ENCODE data around the gene SEMA4C. TPM values are rescaled to one million over a fixed set of nuclear protein-coding genes. Genes with fewer than 3 reads are reported as not detected.
A peak's percentile ranks its signal among the peaks of the same experiment; 100 is the strongest.

Gene SEMA4C
- total and polyA plus RNA-seq, 2 of the 4 experiments (the other 2 are of a cell fraction), result 15.8 to 24.3 TPM

DNA sequence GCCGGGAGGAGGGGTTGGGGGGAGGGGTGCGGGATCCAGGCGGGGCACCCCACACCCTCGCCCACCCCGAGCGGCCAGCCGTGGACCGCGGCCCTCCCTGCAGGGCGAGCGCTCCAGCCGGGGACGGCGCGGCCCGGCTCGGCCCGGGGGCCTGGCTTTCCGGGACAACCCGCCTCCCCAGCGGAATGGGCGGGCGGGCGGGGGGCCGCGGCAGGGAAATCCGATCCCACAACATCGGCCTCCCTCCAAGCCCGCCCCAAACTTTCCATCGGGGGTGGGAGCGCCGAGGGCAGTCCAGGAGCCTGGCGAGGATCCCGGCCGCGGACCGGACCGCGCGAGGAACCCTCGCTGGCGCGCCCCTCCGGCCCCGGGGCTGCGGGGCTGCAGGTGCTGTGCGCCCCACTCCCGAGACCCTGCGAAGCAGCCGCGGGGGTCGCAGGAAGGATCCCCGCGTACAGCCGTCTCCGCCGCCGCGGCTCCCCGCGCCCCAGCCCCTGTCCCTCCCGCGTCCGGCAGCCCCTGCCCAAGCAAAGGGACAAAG is 529 bp downstream of the SEMA4C start:
- Histone ChIP-seq H3K36me3 (ENCODE audit: control insufficient read depth, insufficient read depth, low read length) (peaks cover 29% of the 10 kb centered on the region), H2AK9ac (replicated peaks; ENCODE audit: low read depth, low read length, poor library complexity) (peak overlapping the region; percentile 100), H3K18ac (ENCODE audit: low read depth, low read length) (peak overlapping the region; percentile 53; the same call in 1 of the 2 replicates), H4K91ac (ENCODE audit: insufficient read depth, low read depth, low read length) (peak overlapping the region; percentile 84; the same call in 1 of the 2 replicates), H3K79me1 (ENCODE audit: low read depth in 1 of 2, low read length in 2 of 2) (peaks cover 5 to 40% of the 10 kb centered on the region in 2 experiments), H3K27me3 (ENCODE audit: control insufficient read depth, insufficient read depth, low read length) (no peaks in the 10 kb centered on the region), H3K9me3 (ENCODE audit: control insufficient read depth, insufficient read depth, low read length) (no peaks in the 10 kb centered on the region), H2BK20ac (ENCODE audit: low read depth, low read length) (no peak overlapping the region), H2AFZ (replicated peaks; ENCODE audit: low read length, poor library complexity) (peak overlapping the region; percentile 98), H3K4me2 (ENCODE audit: low read depth, low read length) (peak overlapping the region; percentile 32; the same call in 1 of the 2 replicates), H3K27ac (ENCODE audit: insufficient read depth, low read length) (peak overlapping the region; percentile 88), H3K4ac (ENCODE audit: low read depth, low read length) (peak overlapping the region; percentile 94; the same call in 1 of the 2 replicates), H4K8ac (ENCODE audit: low read depth in 2 of 2, low read length in 2 of 2) (peak overlapping the region; percentile 52 to 76; a peak in 2 of 4 replicates), H3K14ac (replicated peaks; ENCODE audit: low read depth, low read length) (no peak overlapping the region; the same call in 1 of the 2 replicates), H3K9ac (ENCODE audit: low read depth, low read length) (peak overlapping the region; percentile 94), H4K20me1 (ENCODE audit: insufficient read depth, low read length) (peaks cover 35% of the 10 kb centered on the region), H3K9me1 (ENCODE audit: insufficient read depth, low read length) (no peaks in the 10 kb centered on the region; the same call in 1 of the 2 replicates), H3K56ac (ENCODE audit: extremely low read depth, insufficient read depth, low read length) (no peak overlapping the region), H3K4me3 (ENCODE audit: insufficient read depth, low read depth, low read length) (peak overlapping the region; percentile 87), H2BK15ac (ENCODE audit: low read depth, low read length) (no peak overlapping the region), H4K5ac (ENCODE audit: low read depth, low read length) (no peak overlapping the region; the same call in 1 of the 2 replicates), H2AK5ac (ENCODE audit: low read depth, low read length) (no peak overlapping the region), H3K23ac (ENCODE audit: low read depth, low read length) (no peak overlapping the region), H3K4me1 (ENCODE audit: control insufficient read depth, insufficient read depth, low read length) (peaks cover 7% of the 10 kb centered on the region; the same call in 1 of the 2 replicates), H2BK120ac (ENCODE audit: low read depth, low read length) (no peak overlapping the region), H2BK5ac (ENCODE audit: low read depth, low read length, poor library complexity, severe bottlenecking) (peak overlapping the region; percentile 89)
- ATAC-seq (ENCODE audit: low read depth) (peak; percentile 60), DNase-seq (peak; percentile 74)
- peak; percentile 34; the same call in 1 of the 2 replicates for TF ChIP-seq POLR2A (IDR thresholded peaks at IDR 0.05; ENCODE audit: low read depth, low read length)
- TF ChIP-seq RCOR1 (IDR thresholded peaks at IDR 0.05; ENCODE audit: insufficient replicate concordance, low read length), result no peak
- peak; percentile 14; the same call in 1 of the 2 replicates for TF ChIP-seq MAZ (IDR thresholded peaks at IDR 0.05; ENCODE audit: borderline replicate concordance, low read depth, low read length)
- TF ChIP-seq MXI1 (IDR thresholded peaks at IDR 0.05; ENCODE audit: borderline replicate concordance, low read depth, low read length), result peak; percentile 0; the same call in 1 of the 2 replicates
- ChIA-PET CTCF (interaction anchor here (3.6 kb wide), 1 partner anchor 11 kb away, joined by 20 read pairs; the partner anchor contains the start of gene ANKRD39), POLR2A (ENCODE audit: unreplicated experiment) (no interaction called here)
- 1% methylated on average over 41 of the region's 64 CpGs; no CpG with 5 or more reads in 1 of the 2 experiments for WGBS, 2 experiments (ENCODE audit: extremely low coverage in 2 of 2, insufficient read length in 1 of 2)
- dilution Hi-C loops (cut with HindIII; ENCODE audit: low sequenced_read_pairs, unreplicated experiment) (no loop called here), in situ Hi-C loops (cut with MboI; ENCODE audit: low sequenced_read_pairs) (loop anchor here (25.0 kb wide), 1 partner anchor 243 kb away; the partner anchor contains the start of gene ANKRD36), intact Hi-C loops (cut with micrococcal nuclease) (loop anchor here (1.0 kb wide), 1 partner anchor 82 kb away; no protein-coding TSS in a partner anchor)
- no TSS peak for BruUV-seq (replicated peaks)
